ENCODE results near the gene FBLN2.

Gene FBLN2

GRCh38 chr3:13617981-13618380 is 69.1 kb downstream of the FBLN2 start:
- POLR2A ChIA-PET (ENCODE audit: low non-redundant PET): no interaction called here
- 0 out of 2 replicates have a peak overlapping the region, but pooled peaks have one; percentile 15 for H3K27ac ChIP-seq
- TF ChIP-seq CTCF (conservative IDR thresholded peaks at IDR 0.05; ENCODE audit: low read depth): no peak
- CTCF ChIA-PET: no interaction called here
- no peak for DNase-seq (ENCODE audit: low spot score)

GRCh38 chr3:13618836-13619235 is 69.9 kb downstream of the FBLN2 start:
- POLR2A ChIA-PET (ENCODE audit: low non-redundant PET): no interaction called here
- CTCF ChIA-PET: no interaction called here
- no peak for TF ChIP-seq CTCF (conservative IDR thresholded peaks at IDR 0.05; ENCODE audit: low read depth)
- no peak overlapping the region for H3K27ac ChIP-seq
- no peak for DNase-seq (ENCODE audit: low spot score)

GRCh38 chr3:13619661-13620230 is 70.8 kb downstream of the FBLN2 start:
- no peak for DNase-seq (ENCODE audit: low spot score)
- ChIA-PET CTCF (no interaction called here), POLR2A (ENCODE audit: low non-redundant PET) (no interaction called here)
- no peak for TF ChIP-seq CTCF (conservative IDR thresholded peaks at IDR 0.05; ENCODE audit: low read depth)
- peak overlapping the region; percentile 99 for H3K27ac ChIP-seq

- H3K27ac ChIP-seq: peak overlapping the region; percentile 99
- TF ChIP-seq CTCF (conservative IDR thresholded peaks at IDR 0.05; ENCODE audit: low read depth): no peak
- ChIA-PET POLR2A (ENCODE audit: low non-redundant PET) (no interaction called here), CTCF (no interaction called here)
- DNase-seq (ENCODE audit: low spot score): no peak
These were observed 71.4 kb downstream of the FBLN2 start for GRCh38 chr3:13620281-13620680.

- DNase-seq (ENCODE audit: low spot score): no peak
- ChIA-PET POLR2A (ENCODE audit: low non-redundant PET) (no interaction called here), CTCF (no interaction called here)
- peak overlapping the region; percentile 99 for H3K27ac ChIP-seq
- no peak for TF ChIP-seq CTCF (conservative IDR thresholded peaks at IDR 0.05; ENCODE audit: low read depth)
These were observed 71.9 kb downstream of the FBLN2 start for GRCh38 chr3:13620776-13621365.

GRCh38 chr3:13621381-13622221 is 72.7 kb downstream of the FBLN2 start:
- H3K27ac ChIP-seq: peak overlapping the region; percentile 99
- ChIA-PET POLR2A (ENCODE audit: low non-redundant PET) (no interaction called here), CTCF (interaction anchor here (0.7 kb wide), 1 partner anchor 122 kb away, joined by 3 read pairs; no protein-coding TSS in a partner anchor)
- no peak for TF ChIP-seq CTCF (conservative IDR thresholded peaks at IDR 0.05; ENCODE audit: low read depth)
- DNase-seq (ENCODE audit: low spot score): no peak

All from RWPE1 (cell line).